ENCODE measurements around the gene OXER1. TPM values are rescaled to one million over a fixed set of nuclear protein-coding genes. Genes with fewer than 3 reads are reported as not detected.

OXER1 gene
- total RNA-seq, 6 donors from 2014 or later, result 0.22 to 3.1 (median 1.3) TPM

GRCh38 chr2:42799881-42800280 lies 35.9 kb upstream of the OXER1 start:
- 62 to 85% methylated on average over 4 of the region's 4 CpGs for WGBS, 2 donors
- Histone ChIP-seq H3K27ac (no peak overlapping the region), H3K9me3 (no peaks in the 10 kb centered on the region), H3K4me3 (no peak overlapping the region), H3K4me1 (no peaks in the 10 kb centered on the region), H3K36me3 (no peaks in the 10 kb centered on the region), H3K27me3 (no peaks in the 10 kb centered on the region)
- no peak for ATAC-seq (ENCODE audit: low FRiP score in 2 of 2)
- DNase-seq, result no peak
- TF ChIP-seq POLR2A (IDR thresholded peaks at IDR 0.05) (no peak), POLR2AphosphoS5 (IDR thresholded peaks at IDR 0.05) (no peak), EP300 (IDR thresholded peaks at IDR 0.05) (no peak)
- TF ChIP-seq, protein P1, sequence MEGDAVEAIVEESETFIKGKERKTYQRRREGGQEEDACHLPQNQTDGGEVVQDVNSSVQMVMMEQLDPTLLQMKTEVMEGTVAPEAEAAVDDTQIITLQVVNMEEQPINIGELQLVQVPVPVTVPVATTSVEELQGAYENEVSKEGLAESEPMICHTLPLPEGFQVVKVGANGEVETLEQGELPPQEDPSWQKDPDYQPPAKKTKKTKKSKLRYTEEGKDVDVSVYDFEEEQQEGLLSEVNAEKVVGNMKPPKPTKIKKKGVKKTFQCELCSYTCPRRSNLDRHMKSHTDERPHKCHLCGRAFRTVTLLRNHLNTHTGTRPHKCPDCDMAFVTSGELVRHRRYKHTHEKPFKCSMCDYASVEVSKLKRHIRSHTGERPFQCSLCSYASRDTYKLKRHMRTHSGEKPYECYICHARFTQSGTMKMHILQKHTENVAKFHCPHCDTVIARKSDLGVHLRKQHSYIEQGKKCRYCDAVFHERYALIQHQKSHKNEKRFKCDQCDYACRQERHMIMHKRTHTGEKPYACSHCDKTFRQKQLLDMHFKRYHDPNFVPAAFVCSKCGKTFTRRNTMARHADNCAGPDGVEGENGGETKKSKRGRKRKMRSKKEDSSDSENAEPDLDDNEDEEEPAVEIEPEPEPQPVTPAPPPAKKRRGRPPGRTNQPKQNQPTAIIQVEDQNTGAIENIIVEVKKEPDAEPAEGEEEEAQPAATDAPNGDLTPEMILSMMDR (IDR thresholded peaks at IDR 0.05), result no peak

- WGBS, 2 donors, result 80 to 87% methylated on average over 6 of the region's 6 CpGs
- Histone ChIP-seq H3K4me1 (peaks cover 2 to 10% (median 5%) of the 10 kb centered on the region in 4 donors), H3K4me3 (no peak overlapping the region), H3K27ac (no peak overlapping the region), H3K27me3 (no peaks in the 10 kb centered on the region), H3K36me3 (no peaks in the 10 kb centered on the region), H3K9me3 (no peaks in the 10 kb centered on the region)
- ATAC-seq (ENCODE audit: low FRiP score in 2 of 2), result no peak
- DNase-seq, result no peak
- TF ChIP-seq POLR2A (IDR thresholded peaks at IDR 0.05) (no peak), EP300 (IDR thresholded peaks at IDR 0.05) (no peak)
Observed at GRCh38 chr2:42797281-42797680, 33.3 kb upstream of the OXER1 start.

DNA sequence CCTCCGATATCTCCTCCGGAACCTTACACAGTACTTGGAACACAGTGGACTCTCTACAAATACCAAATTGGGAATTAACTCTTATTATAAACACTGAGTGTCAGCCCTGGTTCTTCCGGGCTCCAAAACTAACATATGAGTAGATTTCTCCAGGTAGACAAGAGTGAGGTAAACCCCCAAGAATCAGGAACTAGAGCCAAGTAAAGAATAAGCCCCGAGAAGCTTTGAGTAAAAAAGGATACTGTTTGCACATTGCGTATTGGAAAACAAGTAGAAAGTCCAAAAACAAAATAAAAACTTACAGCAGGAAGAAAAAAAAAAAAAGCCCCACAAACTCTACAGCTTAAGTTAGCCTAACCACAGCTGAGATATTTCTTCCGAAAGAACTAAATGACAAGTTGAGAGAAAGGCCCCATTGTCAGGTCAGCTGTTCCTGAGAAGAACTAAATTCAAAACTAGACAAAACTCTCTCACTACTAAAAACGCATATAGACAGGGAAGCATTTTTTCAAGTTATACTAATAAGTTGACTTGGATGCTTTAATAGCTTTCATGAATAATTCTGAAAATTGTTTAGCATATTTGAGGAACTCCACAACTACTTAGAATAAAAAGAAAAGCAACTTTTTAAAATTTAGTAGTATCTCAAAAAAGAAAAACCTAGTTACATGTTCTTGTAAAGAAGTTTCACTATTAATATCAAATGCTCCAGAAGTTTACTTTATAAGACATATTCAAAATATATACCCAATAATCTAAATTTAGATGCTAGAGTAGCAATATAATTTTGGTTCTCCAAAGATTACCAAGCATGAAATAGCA lies 32.7 kb upstream of the OXER1 start:
- no peak for DNase-seq
- Histone ChIP-seq H3K4me3 (no peak overlapping the region), H3K27me3 (no peaks in the 10 kb centered on the region), H3K36me3 (no peaks in the 10 kb centered on the region), H3K9me3 (no peaks in the 10 kb centered on the region), H3K4me1 (peaks cover 6 to 17% (median 11%) of the 10 kb centered on the region in 4 donors), H3K27ac (peak overlapping the region in 1 of 4 donors; percentile 12)
- TF ChIP-seq, protein P1 (IDR thresholded peaks at IDR 0.05), result no peak
- TF ChIP-seq EP300 (IDR thresholded peaks at IDR 0.05), result no peak
- no peak for TF ChIP-seq POLR2AphosphoS5 (IDR thresholded peaks at IDR 0.05)
- no peak for TF ChIP-seq POLR2A (IDR thresholded peaks at IDR 0.05)
- ATAC-seq (ENCODE audit: low FRiP score in 2 of 2), result no peak
- 72% methylated on average over 7 of the region's 7 CpGs for WGBS, 2 donors

- H3K4me1 ChIP-seq, result peaks cover 9 to 20% (median 14%) of the 10 kb centered on the region in 4 donors
- TF ChIP-seq, protein P1 (IDR thresholded peaks at IDR 0.05), result no peak
- no peak for TF ChIP-seq POLR2AphosphoS5 (IDR thresholded peaks at IDR 0.05)
- no peak for TF ChIP-seq EP300 (IDR thresholded peaks at IDR 0.05)
- TF ChIP-seq POLR2A (IDR thresholded peaks at IDR 0.05), result no peak
- H3K27me3 ChIP-seq, result no peaks in the 10 kb centered on the region
- WGBS, 2 donors, result 50 to 67% methylated on average over 3 of the region's 3 CpGs
- peak overlapping the region in 2 of 4 donors; percentile 3 to 12 for H3K27ac ChIP-seq
- H3K9me3 ChIP-seq, result no peaks in the 10 kb centered on the region
- no peaks in the 10 kb centered on the region for H3K36me3 ChIP-seq
- ATAC-seq (ENCODE audit: low FRiP score in 2 of 2) (no peak), DNase-seq (no peak)
- no peak overlapping the region for H3K4me3 ChIP-seq
Observed at GRCh38 chr2:42795841-42796301, 31.9 kb upstream of the OXER1 start.

- ATAC-seq (ENCODE audit: low FRiP score in 2 of 2) (no peak), DNase-seq (no peak)
- 91 to 94% methylated on average over 6 of the region's 6 CpGs for WGBS, 2 donors
- Histone ChIP-seq H3K36me3 (no peaks in the 10 kb centered on the region), H3K27ac (no peak overlapping the region), H3K27me3 (no peaks in the 10 kb centered on the region), H3K9me3 (no peaks in the 10 kb centered on the region), H3K4me3 (no peak overlapping the region), H3K4me1 (peaks cover 9 to 20% (median 14%) of the 10 kb centered on the region in 4 donors)
- TF ChIP-seq EP300 (IDR thresholded peaks at IDR 0.05) (no peak), POLR2AphosphoS5 (IDR thresholded peaks at IDR 0.05) (no peak), POLR2A (IDR thresholded peaks at IDR 0.05) (no peak)
- TF ChIP-seq, protein P1 (IDR thresholded peaks at IDR 0.05), result no peak
Observed at GRCh38 chr2:42795275-42795674, 31.3 kb upstream of the OXER1 start.
